NCI-H2227 treated with DMSO at 0.1 percent for 48 hours (cell line): Measurements from ENCODE around the gene VPS51.
"Not testable (repeated sequence)": the region's sequence is repeated elsewhere in the genome, so short reads cannot be mapped to it uniquely, and the experiment has no call there.

Experiments used
- DNase-seq: peaks from one replicate; lab custom pipeline; 2025; lab: John Stamatoyannopoulos, UW

VPS51 gene

DNA sequence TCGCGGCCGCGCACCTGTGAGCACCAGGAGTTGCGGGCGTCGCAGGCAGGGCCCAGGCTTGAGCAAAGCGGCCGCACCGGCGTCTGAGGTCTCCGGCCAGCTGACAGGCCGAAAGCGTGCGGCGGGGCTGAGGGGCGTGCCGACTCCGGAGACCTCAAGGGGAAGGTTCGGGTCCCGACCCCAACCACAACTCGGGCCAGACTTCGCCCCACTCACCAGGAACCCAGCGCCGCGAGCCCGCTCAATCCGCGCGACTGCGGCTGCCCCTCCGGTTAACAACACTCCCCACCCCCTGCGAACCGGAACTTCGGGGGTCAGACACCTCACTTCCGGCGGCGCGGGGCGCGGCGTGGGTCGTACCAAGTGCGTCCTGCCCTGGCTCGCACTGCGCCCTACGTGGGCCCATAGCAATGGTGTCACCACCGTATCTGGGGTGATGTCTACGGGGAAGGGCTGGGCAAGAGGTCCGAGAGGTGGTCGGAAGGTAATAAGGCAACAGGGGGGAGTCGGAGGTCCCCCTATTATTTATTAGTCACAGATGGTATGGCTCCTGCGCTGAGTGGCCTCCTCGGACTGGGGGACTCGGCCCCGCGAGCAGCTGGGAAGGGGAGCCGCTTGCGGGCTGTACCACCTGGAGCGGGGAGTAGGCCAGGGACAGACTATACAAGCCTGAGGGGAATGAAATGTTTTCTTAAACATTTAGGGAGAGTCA lies 38.4 kb downstream of the VPS51 start, which contains the start of gene SYVN1:
TSS of gene SYVN1 (minus strand) at position 280 of the 712 bp plus-strand sequence. CDS start 918 bp downstream, outside the sequence.
- peak; percentile 91 for DNase-seq

DNA sequence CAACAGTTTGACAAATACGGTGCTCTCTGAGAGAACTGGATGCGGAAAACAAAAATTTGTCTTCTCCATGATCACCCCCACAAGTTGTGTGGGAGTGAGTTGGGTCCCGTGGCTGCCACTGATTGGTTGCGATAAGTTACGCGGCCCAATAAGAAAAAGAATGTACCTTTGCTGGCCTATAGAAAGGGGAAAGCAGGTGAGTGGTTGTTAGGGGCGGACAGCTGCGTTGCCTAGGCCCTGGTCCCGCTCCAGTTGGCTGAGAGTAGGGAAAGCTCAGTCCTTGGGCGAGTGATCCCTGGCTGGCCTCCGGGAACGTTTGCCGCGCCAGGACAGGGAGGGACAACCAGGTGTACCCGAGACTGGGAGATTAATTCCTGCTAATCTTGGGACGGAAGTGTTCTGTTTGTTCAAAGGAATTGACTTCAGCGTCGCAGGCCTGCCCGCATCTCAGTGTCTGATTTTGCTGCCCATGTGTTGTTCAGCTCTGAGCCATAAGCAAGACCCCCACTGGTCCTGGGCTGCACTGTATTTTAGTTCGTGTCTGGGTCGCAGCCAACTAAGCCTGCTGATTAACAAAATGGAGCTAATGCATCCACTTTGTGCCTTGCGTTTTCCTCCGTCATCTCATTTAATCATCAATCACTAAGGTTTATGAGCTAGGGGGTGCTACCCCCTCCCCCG lies 39.1 kb downstream of the VPS51 start:
- peak; percentile 98 for DNase-seq

DNA sequence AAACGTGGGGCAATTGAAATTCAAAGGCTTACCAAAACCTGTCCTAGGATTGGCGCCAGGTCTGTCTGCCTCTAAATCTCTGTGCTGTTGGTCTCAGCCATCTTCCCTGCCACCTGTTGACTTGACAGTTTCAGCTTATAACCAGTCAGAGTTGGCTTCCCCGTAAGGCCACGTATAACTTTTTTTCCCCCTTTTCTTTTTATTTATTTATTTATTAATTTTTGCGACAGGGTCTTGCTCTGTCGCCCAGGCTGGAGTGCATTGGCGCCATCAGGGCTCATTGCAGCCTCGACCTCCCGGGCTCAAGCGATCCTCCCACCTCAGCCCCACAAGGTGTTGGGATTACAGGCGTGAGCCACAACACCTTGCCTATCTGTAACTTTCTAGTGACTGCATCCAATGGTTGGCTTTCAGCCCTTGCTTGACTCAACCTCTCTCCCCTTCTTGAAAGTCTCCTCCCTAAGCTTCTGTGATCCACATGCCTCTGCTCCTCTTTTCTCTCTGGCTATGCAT lies 39.7 kb downstream of the VPS51 start:
- no peak for DNase-seq

- DNase-seq, result no peak
Measured at GRCh38 chr11:65136515-65137096, 40.6 kb downstream of the VPS51 start.

DNA sequence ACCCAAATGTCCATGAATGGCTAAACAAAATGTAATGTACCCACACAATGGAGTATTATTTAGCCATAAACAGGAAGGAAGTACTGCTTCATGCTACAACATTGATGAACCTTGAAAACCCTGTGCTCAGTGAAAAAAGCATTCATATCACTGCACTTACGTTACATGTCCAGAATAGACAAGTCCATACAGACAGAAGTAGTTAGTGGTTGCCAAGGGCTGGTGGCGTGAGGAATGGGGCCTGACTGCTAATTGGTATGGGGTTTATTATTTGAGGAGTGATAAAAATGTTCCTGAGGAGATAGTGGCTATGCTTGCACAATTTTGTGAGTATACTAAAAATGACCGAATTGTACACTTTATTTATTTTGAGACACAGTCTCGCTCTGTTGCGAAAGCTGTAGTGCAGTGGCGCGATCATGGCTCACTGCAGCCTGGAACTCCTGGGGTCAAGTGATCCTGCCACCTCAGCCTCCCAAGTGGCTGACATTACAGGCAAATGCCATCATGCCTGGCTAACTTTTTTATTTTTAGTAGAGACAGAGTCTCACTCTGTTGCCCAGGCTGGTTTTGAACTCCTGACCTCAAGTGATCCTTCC lies 46.0 kb downstream of the VPS51 start:
- DNase-seq, result no peak

DNA sequence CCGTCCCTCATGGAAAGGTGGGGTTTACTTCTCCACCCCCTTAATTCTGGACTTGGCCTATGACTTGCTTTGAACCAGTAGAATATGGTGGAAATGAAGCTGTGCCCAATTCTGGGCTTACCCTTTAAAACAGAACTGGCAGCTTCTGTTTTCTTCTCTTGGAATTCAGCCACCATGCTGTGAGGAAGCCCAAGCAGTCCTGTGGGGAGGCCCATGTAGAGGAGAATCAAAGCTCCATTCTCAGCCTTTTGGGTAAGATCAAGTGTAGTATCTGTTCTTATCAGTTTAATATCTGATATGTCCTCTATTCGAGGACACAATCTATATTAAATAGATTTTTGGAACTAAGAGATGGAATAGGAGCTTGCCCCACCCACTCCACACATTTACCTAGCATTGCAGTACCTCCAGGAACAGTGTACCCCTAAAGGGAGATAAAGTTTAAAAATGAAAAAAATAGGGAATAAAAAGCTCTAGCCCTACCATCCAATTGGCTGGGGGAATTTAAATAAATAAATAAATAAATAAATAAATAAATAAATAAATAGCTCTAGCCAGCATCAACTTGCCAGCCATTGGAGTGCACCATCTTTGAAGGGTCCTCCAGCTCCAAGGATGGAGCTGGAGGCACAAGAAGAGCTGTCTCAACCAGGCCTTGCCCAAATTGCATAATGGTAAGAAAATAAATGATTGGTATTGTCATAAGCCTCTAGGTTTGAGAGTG lies 51.5 kb downstream of the VPS51 start:
- DNase-seq, result no peak

- no peak for DNase-seq
Measured at GRCh38 chr11:65148657-65149056, 52.6 kb downstream of the VPS51 start.

DNA sequence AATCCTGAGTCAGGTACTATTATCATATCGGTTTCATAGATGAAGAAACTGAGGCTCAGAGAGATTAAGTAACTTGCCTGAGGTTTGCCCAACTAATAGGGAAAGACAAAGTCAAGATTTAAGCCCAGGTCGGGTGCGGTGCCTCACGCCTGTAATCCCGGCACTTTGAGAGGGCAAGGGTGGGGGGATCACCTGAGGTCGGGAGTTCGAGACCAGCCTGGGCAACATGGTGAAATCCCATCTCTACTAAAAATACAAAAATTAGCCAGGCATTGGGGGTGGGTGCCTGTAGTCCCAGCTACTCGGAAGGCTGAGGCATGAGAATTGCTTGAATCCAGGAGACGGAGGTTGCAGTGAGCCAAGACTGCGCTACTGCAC lies 54.1 kb downstream of the VPS51 start:
- not testable (repeated sequence) for DNase-seq

DNA sequence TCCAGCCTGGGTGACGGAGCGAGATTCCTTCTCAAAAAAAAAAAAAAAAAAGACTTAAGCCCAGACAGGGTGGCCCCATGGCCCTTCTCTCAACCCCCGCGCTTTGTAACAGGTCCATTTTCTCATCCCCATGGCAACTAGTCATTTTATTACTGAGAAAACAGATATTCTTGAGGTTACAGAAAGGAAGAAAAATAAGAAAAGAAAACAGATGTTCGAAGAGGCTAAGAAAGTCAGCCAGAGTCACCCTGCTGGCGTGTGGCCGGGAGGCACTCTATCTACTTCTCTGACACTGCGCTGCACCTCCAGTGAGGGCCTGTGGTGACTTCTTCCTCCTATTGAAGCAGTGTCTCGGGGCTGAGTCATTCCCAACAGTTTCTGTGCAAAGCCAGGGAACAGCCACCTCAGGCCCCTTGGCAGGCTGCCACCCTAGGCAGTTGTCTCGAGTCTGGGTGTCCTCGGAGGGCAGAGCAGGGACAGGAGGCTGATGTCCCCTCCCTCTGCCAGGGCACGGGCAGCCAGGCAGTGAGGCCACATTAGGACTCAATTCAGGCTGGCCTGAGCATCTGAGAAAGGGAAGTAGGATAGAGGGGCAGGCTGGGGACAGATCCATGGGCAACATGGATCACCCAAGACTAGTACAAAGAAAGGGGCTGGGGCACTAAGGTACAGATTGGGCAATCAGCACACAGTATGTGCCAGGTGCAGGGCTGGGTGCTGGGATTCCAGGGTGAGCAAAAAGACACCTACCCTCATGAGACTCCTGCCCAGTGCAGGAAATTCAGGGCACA lies 54.7 kb downstream of the VPS51 start:
- DNase-seq, result peak; percentile 31

- no peak for DNase-seq
Measured at GRCh38 chr11:65151331-65151899, 55.4 kb downstream of the VPS51 start.

DNA sequence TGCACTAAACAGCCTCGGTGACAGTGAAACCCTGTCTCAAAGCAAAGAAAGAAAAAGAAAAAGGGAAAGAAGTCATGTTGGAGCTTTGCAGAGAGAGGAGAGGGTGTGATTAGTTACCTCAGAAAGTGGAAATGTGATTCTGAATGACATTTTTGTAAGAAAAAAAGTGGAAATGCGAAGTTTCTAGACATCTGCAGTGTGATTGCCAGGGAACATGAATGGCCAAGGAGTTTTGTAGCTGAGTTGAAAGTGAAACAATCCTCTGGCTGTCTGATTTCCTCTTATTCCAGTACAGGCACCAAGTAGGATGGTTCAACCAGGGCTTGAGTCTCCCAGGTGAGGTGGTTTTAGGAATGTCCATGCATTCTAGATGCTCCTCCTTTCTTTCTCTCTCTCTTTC lies 56.1 kb downstream of the VPS51 start:
- no peak for DNase-seq

GRCh38 chr11:65156256-65156655 lies 60.2 kb downstream of the VPS51 start:
- no peak for DNase-seq

GRCh38 chr11:65156926-65157325 lies 60.9 kb downstream of the VPS51 start:
- no peak for DNase-seq

DNA sequence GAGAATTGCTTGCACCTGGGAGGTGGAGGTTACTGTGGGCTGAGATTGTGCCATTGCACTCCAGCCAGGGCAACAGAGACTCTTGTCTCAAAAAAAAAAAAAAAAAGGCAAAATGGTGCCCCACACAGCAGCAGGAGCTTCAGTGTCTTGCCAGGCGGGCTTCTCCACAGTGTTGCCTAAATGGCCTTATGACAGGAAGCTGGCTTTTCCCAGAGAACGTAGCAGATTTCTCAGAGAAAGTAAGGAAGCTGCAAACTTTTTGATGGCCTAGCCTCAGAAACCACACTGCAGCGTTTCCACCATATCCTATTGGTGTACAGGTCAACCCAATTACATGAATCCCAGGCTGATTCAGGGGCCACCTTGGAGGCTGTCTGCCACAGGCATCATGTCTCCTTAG lies 61.3 kb downstream of the VPS51 start:
- DNase-seq, result no peak

DNA sequence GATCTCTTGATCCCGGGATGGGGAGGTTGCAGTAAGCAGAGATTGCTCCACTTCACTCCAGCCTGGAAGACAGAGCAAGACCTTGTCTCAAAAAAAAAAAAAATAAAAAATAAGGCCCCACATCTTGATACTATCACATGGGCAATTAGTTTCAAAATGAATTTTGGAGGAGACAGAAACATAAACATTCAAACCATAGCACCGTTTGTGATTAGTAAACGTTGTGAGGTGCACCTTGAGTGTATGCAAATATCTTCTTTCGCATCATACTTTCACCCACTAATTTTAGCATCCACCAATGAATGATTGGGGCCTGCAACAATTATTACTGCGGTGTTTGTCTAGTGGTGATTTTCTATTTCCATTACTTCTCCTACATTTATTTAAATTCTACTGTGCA lies 63.0 kb downstream of the VPS51 start:
- DNase-seq, result no peak

GRCh38 chr11:65160643-65161042 lies 64.6 kb downstream of the VPS51 start:
- no peak for DNase-seq
